Lower leg skin (tissue), 4 donors: ENCODE measurements around the gene MTHFD1. TPM values are rescaled to one million over a fixed set of nuclear protein-coding genes. Genes with fewer than 3 reads are reported as not detected.

Source experiments
- DNase-seq, 2 donors: peaks; one replicate each; pipeline ENCODE4 v3.0.0-alpha.2; 2019; ENCODE audit warnings: low spot score in 2 of 2
- H3K4me3 ChIP-seq: fragments of 200-600 bp; sonication (generic); 2 replicates; pipeline ENCODE4 v1.5.1; 2017; ENCODE audit warnings: mild to moderate bottlenecking, low read depth; ENCODE audit not compliant: poor library complexity, severe bottlenecking
- CTCF ChIP-seq, 3 donors: fragments of 450-650 bp; IDR thresholded peaks; one replicate each; pipeline ENCODE4 v1.5.1; 2016; ENCODE audit warnings: antibody characterized with exemption in 3 of 3, mild to moderate bottlenecking in 3 of 3, moderate library complexity in 2 of 3
- POLR2A ChIP-seq, 2 donors: fragments of 450-650 bp; IDR thresholded peaks; one replicate each; pipeline ENCODE4 v1.6.1; 2016 to 2017; ENCODE audit warnings: antibody characterized with exemption in 2 of 2, mild to moderate bottlenecking in 1 of 2, moderate library complexity in 1 of 2
- WGBS, 2 donors: methylation state at CpG; one replicate each; pipeline ENCODE4 v1.1.5; 2018; 5-methylcytosine and 5-hydroxymethylcytosine counted together
- intact Hi-C: fragments of 100-400 bp; cut with DNase I; formaldehyde crosslinking; loops from one replicate; pipeline ENCODE4 v1.15.0; 2023; ENCODE audit warnings: low total_unique reads
- total RNA-seq, 4 donors: library from RNA; depleted of rRNA; stranded (reverse); fragments of >200 nt; gene quantifications; one replicate each; pipeline ENCODE4 v1.1.0, GENCODE V29; 2016

The MTHFD1 gene
- total RNA-seq, 4 donors from 2014 or later, result 26.3 to 28.7 (median 27.9) TPM

- no peak overlapping the region for H3K4me3 ChIP-seq
- 7 to 12% methylated on average over 15 of the region's 15 CpGs for WGBS, 2 donors
- intact Hi-C loops, result no loop called here
- TF ChIP-seq POLR2A (IDR thresholded peaks at IDR 0.05) (no peak), CTCF (IDR thresholded peaks at IDR 0.05) (no peak)
- DNase-seq, result no peak
Measured at GRCh38 chr14:64465831-64466554, 77.8 kb downstream of the MTHFD1 start.

- DNase-seq, result no peak
- intact Hi-C loops, result no loop called here
- no peak for TF ChIP-seq CTCF (IDR thresholded peaks at IDR 0.05)
- TF ChIP-seq POLR2A (IDR thresholded peaks at IDR 0.05), result no peak
- no peak overlapping the region for H3K4me3 ChIP-seq
- 75 to 77% methylated on average over 3 of the region's 3 CpGs for WGBS, 2 donors
Measured at GRCh38 chr14:64467101-64467500, 78.9 kb downstream of the MTHFD1 start.

GRCh38 chr14:64467566-64467965, 79.4 kb downstream of the MTHFD1 start:
- intact Hi-C loops, result no loop called here
- no peak for DNase-seq
- TF ChIP-seq POLR2A (IDR thresholded peaks at IDR 0.05) (no peak), CTCF (IDR thresholded peaks at IDR 0.05) (no peak)
- no peak overlapping the region for H3K4me3 ChIP-seq

- TF ChIP-seq CTCF (IDR thresholded peaks at IDR 0.05) (no peak), POLR2A (IDR thresholded peaks at IDR 0.05) (no peak)
- intact Hi-C loops, result no loop called here
- DNase-seq, result no peak
- no peak overlapping the region for H3K4me3 ChIP-seq
- WGBS, 2 donors, result 80 to 82% methylated on average over 3 of the region's 3 CpGs
Measured at GRCh38 chr14:64468451-64468850, 80.3 kb downstream of the MTHFD1 start.

GRCh38 chr14:64474041-64474440, 85.9 kb downstream of the MTHFD1 start:
- intact Hi-C loops, result no loop called here
- no peak for DNase-seq
- TF ChIP-seq POLR2A (IDR thresholded peaks at IDR 0.05) (no peak), CTCF (IDR thresholded peaks at IDR 0.05) (no peak)
- H3K4me3 ChIP-seq, result no peak overlapping the region
- WGBS, 2 donors, result 54 to 58% methylated on average over 2 of the region's 2 CpGs

GRCh38 chr14:64474698-64475097, 86.5 kb downstream of the MTHFD1 start:
- no peak for DNase-seq
- 80 to 94% methylated on average over 4 of the region's 4 CpGs for WGBS, 2 donors
- TF ChIP-seq CTCF (IDR thresholded peaks at IDR 0.05), result no peak
- no peak for TF ChIP-seq POLR2A (IDR thresholded peaks at IDR 0.05)
- H3K4me3 ChIP-seq, result no peak overlapping the region
- intact Hi-C loops, result no loop called here
